CD4-positive, alpha-beta T cell treated with Interleukin-4 for 1 hour (primary cell): ENCODE data around the gene CXCL13.
"Not testable (repeated sequence)": the region's sequence is repeated elsewhere in the genome, so short reads cannot be mapped to it uniquely, and the experiment has no call there.

ENCODE experiments used
- DNase-seq, 2 donors: peaks; one replicate each; pipeline ENCODE4 v3.0.0-alpha.2; 2020 to 2022

Gene CXCL13, protein sequence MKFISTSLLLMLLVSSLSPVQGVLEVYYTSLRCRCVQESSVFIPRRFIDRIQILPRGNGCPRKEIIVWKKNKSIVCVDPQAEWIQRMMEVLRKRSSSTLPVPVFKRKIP

DNA sequence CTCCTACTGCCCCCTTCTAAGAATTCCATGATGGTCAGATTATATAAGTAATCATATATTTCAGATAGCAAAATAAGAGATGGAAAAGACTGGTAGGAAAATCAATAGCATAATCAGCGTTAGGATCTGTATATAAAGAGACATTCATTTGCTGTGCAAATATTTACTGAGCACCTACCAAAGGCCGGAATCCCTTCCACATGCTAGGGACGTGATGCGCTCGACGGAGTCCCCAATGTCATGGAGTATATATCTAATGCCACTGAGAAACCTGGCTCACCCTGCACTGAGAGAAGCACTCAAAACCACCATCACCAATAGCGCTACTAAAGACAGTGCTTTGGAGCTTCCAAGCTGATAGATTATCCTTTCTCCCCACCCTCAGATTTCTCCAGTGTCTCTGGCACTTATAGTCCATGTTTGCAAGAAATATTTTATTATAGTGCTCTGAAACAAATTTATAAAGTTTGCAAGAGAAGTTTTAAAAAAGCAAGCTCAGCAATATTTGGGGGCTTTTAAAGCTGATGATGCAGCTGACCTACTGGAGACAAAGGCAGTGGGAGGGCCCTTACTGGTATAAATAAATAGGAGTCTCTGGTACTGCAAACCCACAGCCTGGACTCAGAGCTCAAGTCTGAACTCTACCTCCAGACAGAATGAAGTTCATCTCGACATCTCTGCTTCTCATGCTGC, at the start of gene CXCL13:
Gene CXCL13, plus strand, starts transcription at position 611 of the 693 bp plus-strand sequence. Its CDS starts 46 bp downstream, at position 657.
- no peak for DNase-seq

DNA sequence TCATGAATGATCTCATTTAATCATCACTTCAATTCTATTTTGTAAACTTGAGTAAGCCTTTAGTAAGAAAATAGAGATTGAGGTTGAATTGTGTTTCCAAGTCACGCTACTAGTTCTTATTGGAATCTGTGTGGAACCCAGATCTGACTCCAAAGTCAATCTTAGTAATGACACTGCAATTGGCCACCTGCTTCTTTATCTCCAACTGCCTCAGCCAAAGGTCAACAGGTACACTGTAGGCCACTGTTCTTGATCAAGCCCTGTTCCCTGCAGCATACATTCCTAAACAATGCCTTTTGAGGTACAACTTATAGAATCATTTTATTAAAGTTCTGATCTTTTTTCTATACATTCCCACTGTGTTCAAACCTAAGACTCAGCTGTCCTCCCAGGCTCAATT, 45.5 kb upstream of the CXCL13 start:
- DNase-seq = no peak

DNA sequence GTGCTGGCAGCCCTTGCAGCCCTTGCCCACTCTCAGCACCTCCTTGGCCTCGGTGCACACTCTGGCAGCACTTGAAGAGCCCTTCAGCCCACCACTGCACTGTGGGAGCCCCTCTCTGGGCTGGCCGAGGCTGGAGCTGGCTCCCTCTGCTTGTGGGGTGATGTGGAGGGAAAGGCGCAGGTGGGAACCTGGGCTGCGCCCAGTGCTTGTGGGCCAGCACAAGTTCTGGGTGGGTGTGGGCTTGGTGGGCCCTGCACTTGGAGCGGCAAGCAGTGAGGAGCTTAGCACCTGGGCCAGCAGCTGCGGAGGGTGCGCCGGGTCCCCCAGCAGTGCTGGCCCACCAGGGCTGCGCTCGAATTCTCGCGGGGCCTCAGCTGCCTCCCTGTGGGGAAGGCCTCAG, 43.9 kb upstream of the CXCL13 start:
- not testable (repeated sequence) for DNase-seq

DNA sequence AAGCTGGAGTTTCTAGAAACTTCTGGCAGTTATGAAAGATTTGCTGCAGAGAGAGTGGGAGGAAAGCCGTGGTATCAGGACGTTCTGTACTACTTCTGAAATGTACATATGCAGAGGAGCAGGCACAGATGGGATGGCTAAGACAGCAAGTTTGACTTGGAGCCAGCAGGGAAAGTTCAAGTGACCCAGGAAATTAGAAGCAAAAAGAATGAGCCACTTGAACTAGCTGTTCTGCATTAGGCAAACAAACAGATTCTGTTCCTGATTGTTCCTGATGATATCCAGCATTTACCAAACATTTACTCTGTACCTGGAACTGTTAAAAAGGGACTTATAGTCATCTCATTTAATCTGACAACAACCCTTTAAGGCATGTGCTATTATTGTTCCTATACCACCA, 41.4 kb upstream of the CXCL13 start:
- no peak for DNase-seq

DNA sequence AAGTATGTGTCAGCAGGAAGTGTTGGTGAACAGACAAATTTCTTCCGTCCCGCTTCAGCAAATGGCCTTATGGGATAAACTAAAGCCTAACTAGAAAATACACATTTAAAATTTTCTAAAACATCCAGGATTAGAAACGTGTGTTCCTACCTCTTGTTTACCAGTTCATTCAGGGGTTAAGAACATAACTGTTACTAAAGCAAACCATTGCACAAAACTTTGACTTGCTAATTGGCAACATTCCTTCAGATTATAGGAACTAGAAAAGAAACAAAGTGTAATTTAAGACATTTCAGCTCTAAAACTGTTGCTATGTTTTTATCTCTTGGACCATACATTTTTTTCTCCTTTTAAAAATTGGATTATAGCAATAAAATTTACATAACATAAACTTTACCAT, 39.5 kb upstream of the CXCL13 start:
- no peak for DNase-seq

DNA sequence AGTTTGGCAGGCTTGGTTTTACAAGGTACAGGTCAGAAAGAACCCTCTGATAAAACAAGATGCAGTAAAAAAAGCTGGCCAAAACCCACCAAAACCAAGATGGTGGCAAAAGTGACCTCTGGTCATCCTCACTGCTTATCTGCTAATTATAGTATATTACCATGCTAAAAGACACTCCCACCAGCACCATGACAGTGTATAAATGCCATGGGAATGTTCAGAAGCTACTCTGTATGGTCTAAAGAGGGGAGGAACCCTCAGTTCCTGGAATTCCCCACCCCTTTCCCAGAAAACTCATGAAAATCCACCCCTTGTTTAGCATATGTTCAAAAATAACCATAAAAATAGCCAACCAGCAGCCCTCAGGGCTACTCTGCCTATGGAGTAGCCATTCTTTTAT, 38.1 kb upstream of the CXCL13 start:
- no peak for DNase-seq

DNA sequence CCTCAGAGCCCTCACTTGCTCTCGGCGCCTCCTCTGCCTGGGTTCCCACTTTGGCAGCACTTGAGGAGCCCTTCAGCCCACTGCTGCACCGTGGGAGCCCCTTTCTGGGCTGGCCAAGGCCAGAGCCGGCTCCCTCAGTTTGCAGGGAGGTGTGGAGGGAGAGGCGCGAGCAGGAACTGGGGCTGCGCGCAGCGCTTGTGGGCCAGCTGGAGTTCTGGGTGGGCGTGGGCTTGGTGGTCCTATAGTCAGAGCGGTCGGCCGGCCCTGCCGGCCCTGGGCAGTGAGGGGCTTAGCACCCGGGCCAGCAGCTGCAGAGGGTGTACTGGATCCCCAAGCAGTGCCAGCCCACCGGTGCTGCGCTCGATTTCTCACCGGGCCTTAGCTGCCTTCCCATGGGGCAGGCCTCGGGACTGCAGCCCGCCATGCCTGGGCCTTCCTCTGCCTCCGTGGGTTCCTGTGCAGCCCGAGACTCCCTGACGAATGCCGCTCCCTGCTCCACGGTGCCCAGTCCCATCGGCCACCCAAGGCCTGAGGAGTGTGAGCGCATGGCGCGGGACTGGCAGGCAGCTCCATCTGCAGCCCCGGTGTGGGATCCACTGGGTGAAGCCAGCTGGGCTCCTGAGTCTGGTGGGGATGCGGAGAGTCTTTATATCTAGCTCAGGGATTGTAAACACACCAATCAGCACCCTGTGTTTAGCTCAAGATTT, 35.0 kb upstream of the CXCL13 start:
- DNase-seq = not testable (repeated sequence)

DNA sequence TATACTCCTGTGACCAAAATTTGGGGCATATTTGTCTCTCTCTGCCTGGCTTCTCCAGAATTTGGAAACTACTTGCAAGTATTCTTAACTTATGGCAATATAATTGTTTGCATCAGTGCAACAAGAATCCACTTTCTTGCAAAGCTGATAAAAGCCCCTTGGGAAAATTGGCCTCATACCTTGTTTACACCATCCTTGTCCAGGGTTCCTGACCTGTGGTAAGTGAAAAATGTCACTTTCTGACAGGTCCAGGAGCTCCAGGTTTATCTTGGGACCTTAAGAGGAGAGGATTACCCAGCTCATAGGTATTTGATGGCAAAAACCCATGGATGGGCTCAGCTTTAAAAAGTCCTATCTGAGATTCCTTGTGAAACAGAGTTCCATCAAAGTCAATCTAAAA, 29.3 kb upstream of the CXCL13 start:
- no peak for DNase-seq

DNA sequence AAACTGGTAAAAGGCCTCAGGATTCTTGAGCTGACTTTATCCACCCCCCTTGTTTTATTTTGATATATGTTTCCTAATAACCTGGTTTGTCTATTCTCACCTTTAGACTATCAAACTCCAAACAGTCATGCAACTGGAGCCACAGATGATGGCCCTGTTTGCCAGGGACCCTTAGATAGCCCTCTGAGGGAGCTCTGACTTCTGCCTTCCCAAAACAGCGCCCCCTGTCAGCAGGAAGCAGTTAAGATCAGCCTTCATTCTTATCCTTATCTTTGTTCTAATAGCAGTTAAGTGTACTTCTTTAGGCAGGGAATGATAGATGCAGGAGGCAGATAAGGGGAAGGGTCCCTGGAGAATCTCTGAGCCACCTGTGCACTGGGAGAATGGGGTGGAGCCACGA, 27.5 kb upstream of the CXCL13 start:
- no peak for DNase-seq

DNA sequence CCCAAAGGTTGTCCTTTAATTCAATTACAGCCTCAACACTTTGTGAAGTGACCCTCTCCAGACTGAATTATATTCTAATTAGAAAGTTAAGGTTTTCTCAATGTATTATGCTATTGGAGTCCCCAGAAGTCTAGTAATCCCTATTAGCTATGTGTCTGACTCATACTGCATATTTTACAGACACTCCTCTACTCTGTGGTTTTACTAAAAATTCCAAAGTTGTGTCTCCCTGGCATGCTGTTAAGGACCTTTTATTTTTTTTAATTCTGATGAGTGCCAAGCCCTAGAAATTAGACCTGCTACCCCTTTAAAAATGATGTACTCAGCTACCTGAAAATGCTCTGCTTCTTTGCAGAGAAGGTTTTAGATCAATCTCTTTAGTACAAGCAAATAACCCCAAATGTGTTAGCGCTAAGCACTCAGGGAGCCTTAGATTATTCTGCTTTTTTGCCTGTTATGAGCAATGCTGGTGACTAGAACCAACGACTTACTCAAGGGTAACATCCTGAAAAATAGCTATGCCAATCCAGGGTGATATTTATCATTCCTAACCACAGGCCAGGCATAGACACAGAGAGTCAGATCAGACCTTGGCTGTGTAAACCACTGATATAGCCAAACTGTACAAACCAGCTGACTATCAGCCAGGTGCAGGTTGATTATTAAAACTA, 26.1 kb upstream of the CXCL13 start:
- DNase-seq = no peak

DNA sequence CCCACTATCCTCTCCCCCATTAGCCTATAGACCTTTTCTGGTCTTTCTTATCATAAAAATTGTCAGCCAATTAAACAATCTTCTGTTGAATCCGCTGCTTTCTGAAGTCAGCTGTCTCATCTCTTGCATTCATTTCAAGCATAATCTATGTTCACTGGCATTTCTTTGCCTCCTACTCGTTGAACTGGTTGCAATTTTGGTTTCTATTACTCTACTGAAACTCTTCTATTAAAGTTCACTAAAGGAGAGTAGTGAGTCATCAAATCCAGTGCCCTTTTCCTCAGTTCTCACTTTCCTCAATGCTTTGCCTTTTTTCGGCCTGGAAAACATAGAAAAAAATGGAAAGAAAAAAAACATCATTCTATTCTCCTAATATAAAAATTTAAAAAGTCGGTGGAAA, 23.9 kb upstream of the CXCL13 start:
- no peak for DNase-seq

DNA sequence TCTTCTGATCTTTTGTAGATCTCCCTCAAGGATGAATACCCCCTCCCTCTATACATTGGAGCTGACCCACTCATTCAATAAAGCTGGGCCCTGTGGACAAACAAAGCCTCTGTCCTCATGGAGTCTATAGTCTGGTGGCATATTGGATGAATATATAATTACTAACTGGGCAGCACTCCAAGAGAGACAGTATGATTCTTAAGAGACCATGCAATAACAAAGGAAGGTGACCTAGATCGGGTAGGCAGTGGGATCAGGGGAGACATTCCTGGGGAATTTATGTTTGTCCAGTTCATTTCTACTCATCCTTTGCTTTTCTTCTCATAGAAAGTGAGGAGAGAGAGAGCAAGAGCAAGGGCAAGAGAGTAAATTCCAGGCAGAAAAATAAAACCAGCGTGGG, 23.5 kb upstream of the CXCL13 start:
- no peak for DNase-seq

DNA sequence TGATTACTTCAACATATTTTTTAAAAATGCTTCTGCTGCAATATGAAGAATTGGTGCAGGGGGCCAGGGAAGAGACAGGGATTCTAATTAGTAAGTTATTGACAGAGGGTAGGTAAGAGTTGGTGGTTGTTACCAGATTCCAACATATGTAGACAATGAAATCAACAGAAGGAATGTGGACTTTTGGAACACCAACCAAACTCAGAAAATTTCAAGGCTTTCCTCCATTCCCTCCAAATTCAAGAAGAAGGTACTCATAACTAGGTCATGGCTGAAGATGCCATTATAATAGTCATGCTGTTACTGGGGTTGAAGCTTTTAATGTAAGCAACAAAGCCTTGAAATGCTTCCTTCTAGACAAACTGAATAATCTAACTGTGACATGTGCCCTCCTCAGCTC, 22.9 kb upstream of the CXCL13 start:
- DNase-seq = no peak

DNA sequence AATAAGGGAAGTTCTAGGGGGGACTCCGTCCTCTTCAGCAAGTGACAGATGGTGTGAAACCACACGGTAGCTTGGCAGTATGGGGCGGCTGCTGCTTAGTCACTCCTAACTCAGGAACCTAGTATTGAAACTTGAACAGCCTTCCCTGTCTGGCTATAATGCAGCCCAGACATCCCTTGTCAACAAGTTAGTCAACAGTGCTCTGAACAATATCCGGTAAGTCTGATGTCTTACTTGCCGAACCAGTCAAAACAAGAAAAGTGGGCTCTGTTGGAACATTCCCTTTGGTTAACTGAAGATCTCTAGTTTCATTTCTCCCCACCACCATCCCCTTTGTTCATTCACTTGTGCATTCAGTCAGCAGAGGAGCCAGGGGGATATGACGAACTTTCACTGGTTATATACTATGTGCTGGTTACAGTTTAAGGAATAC, 18.7 kb upstream of the CXCL13 start:
- peak; percentile 44 to 46 for DNase-seq

DNA sequence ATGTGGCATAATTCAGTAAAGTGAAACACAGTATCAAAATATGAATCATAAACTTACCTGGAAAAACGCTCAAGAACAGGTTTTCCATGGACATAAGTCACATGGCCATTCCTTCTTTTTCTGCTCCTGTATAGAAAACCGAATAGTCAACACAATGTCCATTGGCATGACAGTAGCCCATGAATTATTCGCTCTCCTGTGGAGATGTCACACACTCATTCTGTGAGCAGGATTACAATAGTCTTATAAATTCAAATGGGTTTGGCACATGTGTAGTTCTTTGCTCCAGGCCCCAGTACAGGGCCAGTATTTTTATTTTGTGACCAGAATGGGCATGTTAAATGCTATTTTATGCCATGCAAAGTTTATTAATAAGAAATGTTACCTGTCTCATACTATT, 15.1 kb upstream of the CXCL13 start:
- no peak for DNase-seq

DNA sequence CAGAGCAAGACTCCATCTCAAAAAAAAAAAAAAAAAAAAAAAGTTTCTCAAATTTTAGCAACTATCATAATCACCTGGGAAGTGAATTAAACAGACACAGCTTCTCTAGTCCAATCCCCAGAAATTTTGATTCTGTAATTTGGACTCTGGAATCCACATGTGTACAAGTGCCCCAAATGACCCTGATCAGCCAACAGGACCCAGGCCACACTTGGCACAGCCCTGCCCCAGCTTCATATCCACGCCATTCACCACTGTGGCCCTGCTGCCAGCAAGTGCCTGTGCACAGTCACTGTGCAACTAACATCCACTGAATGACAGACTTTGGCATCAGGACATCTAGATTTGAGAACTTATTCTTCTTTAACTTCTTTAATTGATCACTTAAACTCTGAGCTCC, 14.1 kb upstream of the CXCL13 start:
- DNase-seq = no peak

DNA sequence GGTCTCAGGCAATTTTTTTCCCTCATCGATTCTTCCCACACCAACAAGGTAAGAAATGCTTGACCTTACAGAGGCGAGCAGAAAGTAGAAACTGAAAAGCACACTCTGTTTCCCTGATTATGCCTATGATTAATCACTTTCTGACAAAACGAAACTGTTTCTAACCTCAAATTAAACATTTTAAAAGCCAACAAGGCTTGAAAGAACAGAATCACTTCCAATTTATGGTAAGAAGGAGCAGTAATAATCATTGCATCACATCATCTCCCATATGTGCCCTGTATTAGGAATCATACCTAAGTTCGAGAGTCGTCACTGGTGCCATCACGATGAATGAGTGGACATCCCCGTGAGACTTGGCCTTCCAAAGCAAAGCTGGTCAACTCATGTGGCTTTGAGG, 12.5 kb upstream of the CXCL13 start:
- no peak for DNase-seq

DNA sequence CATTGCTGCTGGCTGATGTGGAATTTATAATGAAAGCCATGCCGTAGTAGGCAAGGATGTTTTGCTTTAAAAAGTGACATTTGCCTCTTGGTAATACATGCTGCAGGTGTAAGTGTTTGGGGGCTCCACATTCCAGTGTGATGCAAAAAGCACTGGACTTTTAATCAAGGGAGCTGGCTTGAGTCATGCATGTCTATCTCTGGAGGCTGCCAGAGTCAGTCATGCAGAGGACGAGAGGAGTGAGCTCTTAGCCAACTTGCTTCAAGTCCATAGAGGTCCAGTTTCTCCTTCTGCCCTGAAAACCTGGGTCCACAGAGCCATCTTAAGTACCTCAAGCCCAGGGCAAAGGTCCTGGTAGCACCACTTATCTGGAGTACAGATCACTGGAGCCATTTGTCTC, 11.6 kb upstream of the CXCL13 start:
- no peak for DNase-seq

DNA sequence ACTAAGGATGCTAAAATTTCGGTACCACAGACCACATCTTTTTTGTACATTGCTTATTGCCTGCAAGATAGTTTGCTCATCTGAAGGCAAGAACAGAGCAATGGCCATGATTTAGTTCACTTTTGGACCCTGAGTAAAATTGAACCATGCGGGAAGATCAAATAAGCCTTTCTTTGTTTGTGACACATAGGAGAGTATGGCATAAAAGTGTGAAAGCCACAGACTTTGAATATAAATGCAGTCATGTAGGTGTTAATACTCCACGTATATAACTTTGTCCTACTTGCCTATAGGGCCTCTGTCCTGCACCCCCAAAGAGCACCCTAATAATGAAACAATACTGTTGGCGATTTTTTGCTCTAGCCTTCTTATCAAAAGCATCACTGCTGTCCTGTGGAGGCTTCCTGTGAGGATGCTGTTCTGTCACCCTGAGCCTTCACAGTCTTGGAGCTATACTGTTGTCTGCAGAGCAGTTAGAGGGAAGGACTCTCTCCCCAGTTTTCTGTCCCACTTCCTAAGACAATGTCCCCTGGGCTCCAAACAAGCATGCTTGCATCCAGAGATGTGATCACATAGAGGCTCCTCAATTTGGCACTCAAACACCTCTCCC, 10.2 kb upstream of the CXCL13 start:
- no peak for DNase-seq

DNA sequence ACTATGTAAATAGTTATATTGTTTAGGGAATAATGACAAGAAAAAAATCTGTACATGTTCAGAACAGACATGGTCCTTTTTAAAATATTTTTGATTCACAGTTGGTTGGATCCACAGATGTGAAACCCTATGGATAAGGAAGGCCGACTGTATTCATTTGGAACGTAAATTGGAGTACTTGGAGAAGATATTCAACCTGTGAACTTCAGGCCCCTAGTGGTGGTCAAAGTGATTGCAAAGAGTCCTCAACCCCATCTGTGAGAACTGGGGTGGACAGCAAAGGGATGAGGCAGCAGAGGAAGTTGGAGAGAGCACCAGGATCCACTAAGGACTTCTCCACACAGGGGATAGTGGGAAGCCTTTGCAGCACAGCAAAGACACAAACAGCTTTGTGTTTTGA, 6.2 kb upstream of the CXCL13 start:
- no peak for DNase-seq

DNA sequence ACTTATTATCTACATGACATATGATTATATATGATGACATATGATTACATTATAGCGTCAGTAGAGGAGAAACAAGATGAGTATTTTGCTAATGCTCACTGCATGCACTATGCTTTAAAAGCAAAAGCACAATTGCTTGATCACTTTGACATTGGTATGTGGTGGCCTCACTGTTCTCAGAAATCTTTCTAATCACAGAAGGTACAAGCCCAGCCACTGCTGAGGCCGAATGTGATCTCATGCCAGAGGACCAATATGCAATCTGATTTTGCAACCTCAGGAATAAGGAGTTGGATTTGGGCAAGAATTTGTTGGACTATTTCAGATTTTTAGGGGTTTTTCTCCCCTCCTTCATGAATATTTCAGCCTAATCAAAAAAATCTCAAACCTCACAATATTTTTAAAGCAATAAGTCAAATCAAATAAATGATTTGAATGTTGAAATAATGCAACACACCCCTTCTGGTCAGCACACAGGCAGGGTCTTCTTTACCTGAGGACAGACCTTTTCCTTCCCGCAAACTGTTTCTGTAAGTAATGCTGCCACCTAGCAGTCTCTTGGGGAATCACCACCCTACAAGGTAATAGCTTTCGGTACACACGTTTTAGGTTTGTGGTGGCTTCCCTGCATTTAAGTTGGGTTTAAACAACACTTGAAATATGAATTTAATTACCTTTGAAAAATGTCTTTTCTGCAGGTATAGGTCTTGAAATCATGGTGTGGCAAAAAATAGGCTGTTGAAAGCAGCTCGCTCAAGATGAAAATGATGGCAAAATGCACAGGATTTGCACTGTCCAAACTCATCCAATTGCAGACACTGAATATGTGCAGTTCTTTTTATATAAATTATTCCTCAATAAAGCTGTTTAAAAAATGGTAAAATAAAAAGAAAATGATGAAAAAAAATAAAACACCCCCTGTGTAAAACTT, 4.8 kb upstream of the CXCL13 start:
- peak in 1 of 2 donors; percentile 39 for DNase-seq

DNA sequence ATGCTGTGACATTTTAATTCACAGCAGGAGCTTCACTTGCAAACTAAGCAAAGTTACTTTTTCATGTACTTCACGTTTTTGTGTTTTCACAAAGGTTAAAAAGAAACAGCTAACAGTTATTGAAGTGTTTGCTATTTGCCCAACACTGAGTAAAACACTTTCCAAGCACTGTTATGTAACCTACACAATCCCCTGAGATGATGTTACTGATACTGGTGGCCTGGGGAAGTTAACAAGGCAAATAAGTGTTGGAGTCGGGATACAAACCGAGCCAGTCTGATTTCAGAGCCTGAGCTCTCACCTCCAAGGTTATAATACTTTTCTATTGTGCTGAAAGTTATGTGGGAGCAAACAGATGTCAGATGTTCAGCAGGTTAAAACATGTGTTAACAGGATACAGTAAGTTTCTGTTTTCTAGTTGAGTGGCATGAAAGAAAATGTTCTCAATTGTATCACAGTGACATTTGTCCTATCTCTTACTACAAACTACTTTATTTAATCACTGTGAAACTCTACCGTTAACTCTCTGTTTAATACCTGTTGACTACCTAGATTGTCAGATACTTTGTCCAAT, 3.9 kb upstream of the CXCL13 start:
- DNase-seq = no peak
